ENCODE results near the gene ZNF683. TPM values are rescaled to one million over a fixed set of nuclear protein-coding genes. Genes with fewer than 3 reads are reported as not detected.

The ZNF683 gene
- total and polyA plus RNA-seq, 2 experiments from 2014 or later, result not detected

Other genes starting within 250 kb of the ZNF683 start
- 0.08 and 0.24 TPM in 2 replicates for gene FAM110D, start 213.7 kb downstream of the ZNF683 start, total RNA-seq (2014; rRNA removed; shearing (Covaris generic))
- 0.39 and 0.45 TPM in 2 replicates for gene FAM110D, start 213.7 kb downstream of the ZNF683 start, polyA plus RNA-seq (2016; fragmentation: Nextera tagmentation; extraction: Ambion mirVana)
- not detected in 2 replicates for gene C1orf232, start 203.8 kb downstream of the ZNF683 start, total RNA-seq (2014; rRNA removed; shearing (Covaris generic))
- not detected in 2 replicates for gene C1orf232, start 203.8 kb downstream of the ZNF683 start, polyA plus RNA-seq (2016; fragmentation: Nextera tagmentation; extraction: Ambion mirVana)
- gene ZNF593, start 202.8 kb downstream of the ZNF683 start, total RNA-seq (2014; rRNA removed; shearing (Covaris generic)), result 26.2 and 32.6 TPM in 2 replicates
- 108 and 115 TPM in 2 replicates for gene ZNF593, start 202.8 kb downstream of the ZNF683 start, polyA plus RNA-seq (2016; fragmentation: Nextera tagmentation; extraction: Ambion mirVana)
- gene ZNF593OS, start 200.9 kb downstream of the ZNF683 start, total RNA-seq (2014; rRNA removed; shearing (Covaris generic)), result not detected in 2 replicates
- 0.68 and 1.1 TPM in 2 replicates for gene ZNF593OS, start 200.9 kb downstream of the ZNF683 start, polyA plus RNA-seq (2016; fragmentation: Nextera tagmentation; extraction: Ambion mirVana)
- gene CNKSR1, start 195.3 kb downstream of the ZNF683 start, total RNA-seq (2014; rRNA removed; shearing (Covaris generic)), result 11.3 and 12.5 TPM in 2 replicates
- 9.7 and 9.8 TPM in 2 replicates for gene CNKSR1, start 195.3 kb downstream of the ZNF683 start, polyA plus RNA-seq (2016; fragmentation: Nextera tagmentation; extraction: Ambion mirVana)
- not detected in 2 replicates for gene CATSPER4, start 182.1 kb downstream of the ZNF683 start, total RNA-seq (2014; rRNA removed; shearing (Covaris generic))
- gene CATSPER4, start 182.1 kb downstream of the ZNF683 start, polyA plus RNA-seq (2016; fragmentation: Nextera tagmentation; extraction: Ambion mirVana), result 0.31 and 0.35 TPM in 2 replicates
- gene CEP85, start 138.6 kb downstream of the ZNF683 start, total RNA-seq (2014; rRNA removed; shearing (Covaris generic)), result 26.1 and 36.8 TPM in 2 replicates
- gene CEP85, start 138.6 kb downstream of the ZNF683 start, polyA plus RNA-seq (2016; fragmentation: Nextera tagmentation; extraction: Ambion mirVana), result 11.6 and 12.8 TPM in 2 replicates
- gene SH3BGRL3, start 92.7 kb downstream of the ZNF683 start, total RNA-seq (2014; rRNA removed; shearing (Covaris generic)), result 28.9 and 30.9 TPM in 2 replicates
- 370 and 378 TPM in 2 replicates for gene SH3BGRL3, start 92.7 kb downstream of the ZNF683 start, polyA plus RNA-seq (2016; fragmentation: Nextera tagmentation; extraction: Ambion mirVana)
- 8.0 and 9.4 TPM in 2 replicates for gene UBXN11, start 66.1 kb downstream of the ZNF683 start, total RNA-seq (2014; rRNA removed; shearing (Covaris generic))
- 7.3 and 8.3 TPM in 2 replicates for gene UBXN11, start 66.1 kb downstream of the ZNF683 start, polyA plus RNA-seq (2016; fragmentation: Nextera tagmentation; extraction: Ambion mirVana)
- gene CD52, start 54.8 kb downstream of the ZNF683 start, total RNA-seq (2014; rRNA removed; shearing (Covaris generic)), result not detected in 2 replicates
- 7.3 and 9.6 TPM in 2 replicates for gene CD52, start 54.8 kb downstream of the ZNF683 start, polyA plus RNA-seq (2016; fragmentation: Nextera tagmentation; extraction: Ambion mirVana)
- gene CRYBG2, start 18.6 kb downstream of the ZNF683 start, total RNA-seq (2014; rRNA removed; shearing (Covaris generic)), result 10.0 and 18.4 TPM in 2 replicates
- gene CRYBG2, start 18.6 kb downstream of the ZNF683 start, polyA plus RNA-seq (2016; fragmentation: Nextera tagmentation; extraction: Ambion mirVana), result 17.6 and 19.4 TPM in 2 replicates
- gene LIN28A, start 38.1 kb upstream of the ZNF683 start, total RNA-seq (2014; rRNA removed; shearing (Covaris generic)), result 1,538 and 1,571 TPM in 2 replicates
- 604 and 648 TPM in 2 replicates for gene LIN28A, start 38.1 kb upstream of the ZNF683 start, polyA plus RNA-seq (2016; fragmentation: Nextera tagmentation; extraction: Ambion mirVana)
- gene DHDDS, start 59.6 kb upstream of the ZNF683 start, total RNA-seq (2014; rRNA removed; shearing (Covaris generic)), result 47.2 and 49.5 TPM in 2 replicates
- 26.9 and 32.6 TPM in 2 replicates for gene DHDDS, start 59.6 kb upstream of the ZNF683 start, polyA plus RNA-seq (2016; fragmentation: Nextera tagmentation; extraction: Ambion mirVana)
- gene HMGN2, start 99.7 kb upstream of the ZNF683 start, total RNA-seq (2014; rRNA removed; shearing (Covaris generic)), result 330 and 377 TPM in 2 replicates
- gene HMGN2, start 99.7 kb upstream of the ZNF683 start, polyA plus RNA-seq (2016; fragmentation: Nextera tagmentation; extraction: Ambion mirVana), result 1,101 and 1,122 TPM in 2 replicates
- gene RPS6KA1, start 157.0 kb upstream of the ZNF683 start, total RNA-seq (2014; rRNA removed; shearing (Covaris generic)), result 68.6 and 84.2 TPM in 2 replicates
- 28.3 and 30.5 TPM in 2 replicates for gene RPS6KA1, start 157.0 kb upstream of the ZNF683 start, polyA plus RNA-seq (2016; fragmentation: Nextera tagmentation; extraction: Ambion mirVana)